ENCODE measurements around the gene DUSP5.
"Not testable (repeated sequence)": the region's sequence is repeated elsewhere in the genome, so short reads cannot be mapped to it uniquely, and the experiment has no call there.

DUSP5 gene

GRCh38 chr10:110458266-110458920 lies 39.3 kb upstream of the DUSP5 start:
- no peak for DNase-seq (ENCODE audit: low spot score)
- no peak for TF ChIP-seq CTCF (IDR thresholded peaks at IDR 0.05; ENCODE audit: borderline replicate concordance, control extremely low read depth, extremely low read depth, insufficient read depth, missing control alignments)
- in situ Hi-C loops (cut with MboI; ENCODE audit: low sequenced_read_pairs, unreplicated experiment), result no loop called here

- in situ Hi-C loops (cut with MboI; ENCODE audit: low sequenced_read_pairs, unreplicated experiment), result no loop called here
- no peak for DNase-seq (ENCODE audit: low spot score)
- no peak for TF ChIP-seq CTCF (IDR thresholded peaks at IDR 0.05; ENCODE audit: borderline replicate concordance, control extremely low read depth, extremely low read depth, insufficient read depth, missing control alignments)
Measured at GRCh38 chr10:110459600-110459999, 38.1 kb upstream of the DUSP5 start.

- TF ChIP-seq CTCF (IDR thresholded peaks at IDR 0.05; ENCODE audit: borderline replicate concordance, control extremely low read depth, extremely low read depth, insufficient read depth, missing control alignments), result no peak
- no peak for DNase-seq (ENCODE audit: low spot score)
- in situ Hi-C loops (cut with MboI; ENCODE audit: low sequenced_read_pairs, unreplicated experiment), result no loop called here
Measured at GRCh38 chr10:110460111-110460809, 37.4 kb upstream of the DUSP5 start.

GRCh38 chr10:110461088-110461487 lies 36.6 kb upstream of the DUSP5 start:
- no peak for DNase-seq (ENCODE audit: low spot score)
- TF ChIP-seq CTCF (IDR thresholded peaks at IDR 0.05; ENCODE audit: borderline replicate concordance, control extremely low read depth, extremely low read depth, insufficient read depth, missing control alignments), result no peak
- in situ Hi-C loops (cut with MboI; ENCODE audit: low sequenced_read_pairs, unreplicated experiment), result no loop called here

- DNase-seq (ENCODE audit: low spot score), result no peak
- in situ Hi-C loops (cut with MboI; ENCODE audit: low sequenced_read_pairs, unreplicated experiment), result no loop called here
- TF ChIP-seq CTCF (IDR thresholded peaks at IDR 0.05; ENCODE audit: borderline replicate concordance, control extremely low read depth, extremely low read depth, insufficient read depth, missing control alignments), result no peak
Measured at GRCh38 chr10:110461530-110461929, 36.2 kb upstream of the DUSP5 start.

- in situ Hi-C loops (cut with MboI; ENCODE audit: low sequenced_read_pairs, unreplicated experiment), result no loop called here
- no peak for DNase-seq (ENCODE audit: low spot score)
- TF ChIP-seq CTCF (IDR thresholded peaks at IDR 0.05; ENCODE audit: borderline replicate concordance, control extremely low read depth, extremely low read depth, insufficient read depth, missing control alignments), result no peak
Measured at GRCh38 chr10:110462166-110463095, 35.3 kb upstream of the DUSP5 start.

GRCh38 chr10:110468258-110468657 lies 29.4 kb upstream of the DUSP5 start:
- DNase-seq (ENCODE audit: low spot score); in situ Hi-C loops (cut with MboI; ENCODE audit: low sequenced_read_pairs, unreplicated experiment): not testable (repeated sequence)

- DNase-seq (ENCODE audit: low spot score); in situ Hi-C loops (cut with MboI; ENCODE audit: low sequenced_read_pairs, unreplicated experiment): not testable (repeated sequence)
Measured at GRCh38 chr10:110470541-110470940, 27.2 kb upstream of the DUSP5 start.

Data from GM13976 (cell line).